Measurements from ENCODE around the gene DCST2.
A peak's percentile ranks its signal among the peaks of the same experiment; 100 is the strongest.

The DCST2 gene

DNA sequence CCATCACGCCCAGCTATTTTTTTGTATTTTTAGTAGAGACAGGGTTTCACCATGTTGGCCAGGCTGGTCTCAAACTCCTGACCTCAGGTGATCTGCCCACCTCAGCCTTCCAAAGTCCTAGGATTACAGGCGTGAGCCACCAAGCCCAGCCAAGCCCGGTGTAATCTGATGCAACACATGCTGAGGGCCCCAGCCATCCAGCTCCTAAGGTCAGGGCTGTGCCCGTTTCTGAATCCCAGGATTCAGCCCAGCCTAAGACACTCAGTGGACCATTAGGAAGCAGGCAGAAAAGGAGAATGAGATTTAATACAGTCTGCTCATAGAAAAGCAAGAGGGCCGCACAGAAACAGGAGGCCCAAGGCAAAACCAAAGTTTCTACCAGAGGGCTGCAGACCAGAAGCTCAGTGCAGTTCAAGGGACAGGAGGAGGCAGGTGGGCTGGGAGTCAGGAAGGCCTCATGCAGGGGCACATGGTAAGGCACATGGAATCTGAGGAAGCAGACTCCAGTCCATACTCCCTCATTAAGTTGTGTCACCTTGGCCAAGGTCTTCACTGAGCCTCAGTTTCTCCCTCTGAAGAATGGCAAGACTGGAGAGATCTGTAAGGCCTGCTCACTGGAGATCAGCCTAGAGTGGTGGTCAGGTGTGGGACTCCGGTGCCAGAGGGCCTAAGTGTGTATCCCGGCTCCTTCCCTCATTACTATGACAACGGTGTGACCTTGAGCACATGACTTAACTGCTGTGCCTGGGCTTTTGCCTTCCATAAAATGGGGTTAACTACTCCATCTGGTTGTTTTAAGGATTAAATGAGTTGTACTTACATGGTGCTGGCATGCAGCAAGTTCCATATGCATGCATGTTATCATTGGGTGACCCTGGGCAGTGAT lies 15.1 kb upstream of the DCST2 start:
- H2BK5ac ChIP-seq (ENCODE audit: low read depth, low read length, poor library complexity) = no peak overlapping the region
- WGBS (ENCODE audit: extremely low coverage, insufficient coverage, insufficient read length) = no CpG with 5 or more reads among the region's 8 CpGs
- no peak overlapping the region for H2BK120ac ChIP-seq (ENCODE audit: insufficient read depth, low read length, poor library complexity)
- no peak overlapping the region for H3K18ac ChIP-seq (ENCODE audit: low read length)
- no peak overlapping the region for H2AFZ ChIP-seq (ENCODE audit: insufficient read depth, low read length, poor library complexity)
- no peak overlapping the region for H3K4me2 ChIP-seq (ENCODE audit: low read length)
- H3K79me2 ChIP-seq (ENCODE audit: control insufficient read depth, insufficient read depth, low read length, poor library complexity) = peaks cover 4% of the 10 kb centered on the region
- H3K9ac ChIP-seq (ENCODE audit: low read length) = no peak overlapping the region
- H3K23ac ChIP-seq (ENCODE audit: low read length) = no peak overlapping the region
- no peak overlapping the region for H4K8ac ChIP-seq (ENCODE audit: low read depth, low read length)
- no peak overlapping the region for H4K91ac ChIP-seq (ENCODE audit: low read depth, low read length)
- H3K27me3 ChIP-seq (ENCODE audit: insufficient read depth, low read length) = no peaks in the 10 kb centered on the region
- no peak overlapping the region for H2AK5ac ChIP-seq (ENCODE audit: low read length)
- H3K9me3 ChIP-seq (ENCODE audit: insufficient read depth, low read depth, low read length) = no peaks in the 10 kb centered on the region
- no peak for DNase-seq
- H3K27ac ChIP-seq (ENCODE audit: low read depth, low read length) = no peak overlapping the region
- H3K4me1 ChIP-seq (ENCODE audit: control insufficient read depth in 1 of 2, insufficient read depth in 2 of 2, low read length in 2 of 2) = peaks cover 15 to 29% of the 10 kb centered on the region in 2 experiments
- H3K79me1 ChIP-seq (ENCODE audit: low read length) = peaks cover 9% of the 10 kb centered on the region
- H3K4me3 ChIP-seq (ENCODE audit: low read depth, low read length) = no peak overlapping the region
- H3K14ac ChIP-seq (ENCODE audit: low read length) = no peak overlapping the region
- H3K4ac ChIP-seq (ENCODE audit: low read depth, low read length) = no peak overlapping the region
- no peak overlapping the region for H4K12ac ChIP-seq (ENCODE audit: low read depth, low read length)
- no peaks in the 10 kb centered on the region for H3K36me3 ChIP-seq (ENCODE audit: control insufficient read depth in 1 of 2, insufficient read depth in 2 of 2, low read length in 2 of 2)
- H2BK12ac ChIP-seq (ENCODE audit: low read length) = no peak overlapping the region

- no peak overlapping the region for H3K27ac ChIP-seq (ENCODE audit: low read depth, low read length)
- no peak overlapping the region for H3K4me3 ChIP-seq (ENCODE audit: low read depth, low read length)
- no peak overlapping the region for H2BK12ac ChIP-seq (ENCODE audit: low read length)
- WGBS (ENCODE audit: extremely low coverage, insufficient coverage, insufficient read length) = no CpG with 5 or more reads among the region's 7 CpGs
- H3K27me3 ChIP-seq (ENCODE audit: insufficient read depth, low read length) = no peaks in the 10 kb centered on the region
- peak overlapping the region; percentile 26 for H2AFZ ChIP-seq (ENCODE audit: insufficient read depth, low read length, poor library complexity)
- no peak overlapping the region for H3K4me2 ChIP-seq (ENCODE audit: low read length)
- H3K4me1 ChIP-seq (ENCODE audit: control insufficient read depth in 1 of 2, insufficient read depth in 2 of 2, low read length in 2 of 2) = peaks cover 4 to 8% of the 10 kb centered on the region in 2 experiments
- no peak overlapping the region for H3K9ac ChIP-seq (ENCODE audit: low read length)
- no peak overlapping the region for H2BK120ac ChIP-seq (ENCODE audit: insufficient read depth, low read length, poor library complexity)
- no peak overlapping the region for H2BK5ac ChIP-seq (ENCODE audit: low read depth, low read length, poor library complexity)
- peak; percentile 87 to 88 for DNase-seq
- no peak overlapping the region for H4K12ac ChIP-seq (ENCODE audit: low read depth, low read length)
- H4K91ac ChIP-seq (ENCODE audit: low read depth, low read length) = no peak overlapping the region
- peak overlapping the region; percentile 4 for H4K8ac ChIP-seq (ENCODE audit: low read depth, low read length)
- H3K9me3 ChIP-seq (ENCODE audit: insufficient read depth, low read depth, low read length) = no peaks in the 10 kb centered on the region
- no peak overlapping the region for H3K23ac ChIP-seq (ENCODE audit: low read length)
- H3K18ac ChIP-seq (ENCODE audit: low read length) = no peak overlapping the region
- H3K79me1 ChIP-seq (ENCODE audit: low read length) = peaks cover 3% of the 10 kb centered on the region
- H3K36me3 ChIP-seq (ENCODE audit: control insufficient read depth in 1 of 2, insufficient read depth in 2 of 2, low read length in 2 of 2) = no peaks in the 10 kb centered on the region
- no peaks in the 10 kb centered on the region for H3K79me2 ChIP-seq (ENCODE audit: control insufficient read depth, insufficient read depth, low read length, poor library complexity)
- H3K14ac ChIP-seq (ENCODE audit: low read length) = no peak overlapping the region
- H2AK5ac ChIP-seq (ENCODE audit: low read length) = no peak overlapping the region
- H3K4ac ChIP-seq (ENCODE audit: low read depth, low read length) = no peak overlapping the region
Observed at GRCh38 chr1:155044812-155045657, 11.5 kb upstream of the DCST2 start.

DNA sequence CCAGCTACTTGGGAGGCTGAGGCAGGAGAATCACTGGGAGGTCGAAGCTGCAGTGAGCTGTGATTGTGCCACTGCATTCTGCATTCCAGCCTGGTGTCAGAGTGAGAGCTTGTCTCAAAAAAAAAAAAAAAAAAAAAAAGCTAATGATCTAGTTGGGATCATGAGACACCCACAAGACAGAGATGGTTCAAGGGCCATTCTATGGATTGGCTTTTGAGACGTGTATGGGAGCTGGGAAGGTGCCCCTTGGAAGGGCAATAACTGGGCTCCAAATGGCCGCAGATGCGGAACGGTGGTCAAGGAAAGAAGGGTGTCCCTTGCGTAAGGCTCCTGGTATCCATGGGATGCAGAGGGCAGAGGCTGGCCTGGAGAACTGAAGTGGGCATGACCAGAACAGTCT lies 10.8 kb upstream of the DCST2 start:
- Histone ChIP-seq H2BK5ac (ENCODE audit: low read depth, low read length, poor library complexity) (no peak overlapping the region), H4K12ac (ENCODE audit: low read depth, low read length) (no peak overlapping the region), H3K27ac (ENCODE audit: low read depth, low read length) (no peak overlapping the region), H4K8ac (ENCODE audit: low read depth, low read length) (peak overlapping the region; percentile 4), H3K79me1 (ENCODE audit: low read length) (peaks cover 3% of the 10 kb centered on the region), H3K4ac (ENCODE audit: low read depth, low read length) (no peak overlapping the region), H3K18ac (ENCODE audit: low read length) (no peak overlapping the region), H3K9ac (ENCODE audit: low read length) (no peak overlapping the region), H3K27me3 (ENCODE audit: insufficient read depth, low read length) (no peaks in the 10 kb centered on the region), H3K36me3 (ENCODE audit: control insufficient read depth in 1 of 2, insufficient read depth in 2 of 2, low read length in 2 of 2) (no peaks in the 10 kb centered on the region), H3K4me1 (ENCODE audit: control insufficient read depth in 1 of 2, insufficient read depth in 2 of 2, low read length in 2 of 2) (peaks cover 0 to 4% of the 10 kb centered on the region in 2 experiments), H3K9me3 (ENCODE audit: insufficient read depth, low read depth, low read length) (no peaks in the 10 kb centered on the region), H3K79me2 (ENCODE audit: control insufficient read depth, insufficient read depth, low read length, poor library complexity) (no peaks in the 10 kb centered on the region), H2BK12ac (ENCODE audit: low read length) (no peak overlapping the region), H3K14ac (ENCODE audit: low read length) (no peak overlapping the region), H2BK120ac (ENCODE audit: insufficient read depth, low read length, poor library complexity) (no peak overlapping the region), H3K4me3 (ENCODE audit: low read depth, low read length) (no peak overlapping the region), H3K23ac (ENCODE audit: low read length) (no peak overlapping the region), H2AK5ac (ENCODE audit: low read length) (no peak overlapping the region), H4K91ac (ENCODE audit: low read depth, low read length) (no peak overlapping the region), H2AFZ (ENCODE audit: insufficient read depth, low read length, poor library complexity) (peak overlapping the region; percentile 26), H3K4me2 (ENCODE audit: low read length) (no peak overlapping the region)
- DNase-seq = no peak
- WGBS (ENCODE audit: extremely low coverage, insufficient coverage, insufficient read length) = no CpG with 5 or more reads among the region's 6 CpGs

- Histone ChIP-seq H3K27me3 (ENCODE audit: insufficient read depth, low read length) (no peaks in the 10 kb centered on the region), H3K79me2 (ENCODE audit: control insufficient read depth, insufficient read depth, low read length, poor library complexity) (no peaks in the 10 kb centered on the region), H3K4me2 (ENCODE audit: low read length) (no peak overlapping the region), H3K36me3 (ENCODE audit: control insufficient read depth in 1 of 2, insufficient read depth in 2 of 2, low read length in 2 of 2) (no peaks in the 10 kb centered on the region), H3K14ac (ENCODE audit: low read length) (no peak overlapping the region), H4K91ac (ENCODE audit: low read depth, low read length) (peak overlapping the region; percentile 8), H3K9ac (ENCODE audit: low read length) (no peak overlapping the region), H3K4ac (ENCODE audit: low read depth, low read length) (no peak overlapping the region), H2BK5ac (ENCODE audit: low read depth, low read length, poor library complexity) (no peak overlapping the region), H4K8ac (ENCODE audit: low read depth, low read length) (no peak overlapping the region), H3K9me3 (ENCODE audit: insufficient read depth, low read depth, low read length) (no peaks in the 10 kb centered on the region), H2BK12ac (ENCODE audit: low read length) (no peak overlapping the region), H3K27ac (ENCODE audit: low read depth, low read length) (no peak overlapping the region), H4K12ac (ENCODE audit: low read depth, low read length) (no peak overlapping the region), H2AFZ (ENCODE audit: insufficient read depth, low read length, poor library complexity) (no peak overlapping the region), H3K4me3 (ENCODE audit: low read depth, low read length) (no peak overlapping the region), H3K23ac (ENCODE audit: low read length) (no peak overlapping the region), H2BK120ac (ENCODE audit: insufficient read depth, low read length, poor library complexity) (no peak overlapping the region), H3K4me1 (ENCODE audit: control insufficient read depth in 1 of 2, insufficient read depth in 2 of 2, low read length in 2 of 2) (peaks cover 0 to 4% of the 10 kb centered on the region in 2 experiments), H3K18ac (ENCODE audit: low read length) (no peak overlapping the region), H3K79me1 (ENCODE audit: low read length) (peaks cover 3% of the 10 kb centered on the region), H2AK5ac (ENCODE audit: low read length) (no peak overlapping the region)
- WGBS (ENCODE audit: extremely low coverage, insufficient coverage, insufficient read length) = no CpG with 5 or more reads among the region's 3 CpGs
- DNase-seq = no peak
Observed at GRCh38 chr1:155043793-155044192, 10.2 kb upstream of the DCST2 start.
